DMS 273 treated with DMSO at 0.1 percent for 48 hours (cell line): Measurements from ENCODE around the gene CDCP2.
A peak's percentile ranks its signal among the peaks of the same experiment; 100 is the strongest.
"Not testable (repeated sequence)": the region's sequence is repeated elsewhere in the genome, so short reads cannot be mapped to it uniquely, and the experiment has no call there.

ENCODE experiments used
- DNase-seq: peaks from one replicate; lab custom pipeline; 2025; lab: John Stamatoyannopoulos, UW

Gene CDCP2

GRCh38 chr1:54115520-54115919, 37.3 kb downstream of the CDCP2 start:
- no peak for DNase-seq

GRCh38 chr1:54114955-54115354, 37.8 kb downstream of the CDCP2 start:
- DNase-seq, result no peak

- no peak for DNase-seq
Observed at GRCh38 chr1:54114001-54114400, 38.8 kb downstream of the CDCP2 start.

GRCh38 chr1:54112705-54113368, 40.0 kb downstream of the CDCP2 start:
- no peak for DNase-seq

- no peak for DNase-seq
Observed at GRCh38 chr1:54112027-54112426, 40.8 kb downstream of the CDCP2 start.

GRCh38 chr1:54111624-54112023, 41.2 kb downstream of the CDCP2 start:
- DNase-seq, result no peak

GRCh38 chr1:54110996-54111395, 41.8 kb downstream of the CDCP2 start:
- peak; percentile 95 for DNase-seq

GRCh38 chr1:54109129-54110090, 43.4 kb downstream of the CDCP2 start:
- no peak for DNase-seq

GRCh38 chr1:54108156-54108555, 44.6 kb downstream of the CDCP2 start:
- DNase-seq, result no peak

- DNase-seq, result no peak
Observed at GRCh38 chr1:54107131-54107530, 45.7 kb downstream of the CDCP2 start.

GRCh38 chr1:54105736-54106269, 47.0 kb downstream of the CDCP2 start:
- DNase-seq, result no peak

- DNase-seq, result no peak
Observed at GRCh38 chr1:54105080-54105479, 47.7 kb downstream of the CDCP2 start.

GRCh38 chr1:54104613-54105012, 48.2 kb downstream of the CDCP2 start:
- not testable (repeated sequence) for DNase-seq

- no peak for DNase-seq
Observed at GRCh38 chr1:54103414-54103813, 49.4 kb downstream of the CDCP2 start.

GRCh38 chr1:54100500-54100899, 52.3 kb downstream of the CDCP2 start:
- DNase-seq, result no peak

- DNase-seq, result no peak
Observed at GRCh38 chr1:54099061-54099610, 53.7 kb downstream of the CDCP2 start.

- DNase-seq, result no peak
Observed at GRCh38 chr1:54096877-54097240, 55.9 kb downstream of the CDCP2 start.

GRCh38 chr1:54096227-54096876, 56.4 kb downstream of the CDCP2 start:
- DNase-seq, result no peak

- DNase-seq, result no peak
Observed at GRCh38 chr1:54095546-54096226, 57.1 kb downstream of the CDCP2 start.

GRCh38 chr1:54094730-54095105, 58.1 kb downstream of the CDCP2 start:
- not testable (repeated sequence) for DNase-seq

GRCh38 chr1:54094001-54094729, 58.6 kb downstream of the CDCP2 start:
- DNase-seq, result no peak
